ENCODE measurements around the gene GPANK1.

Gene GPANK1

GRCh38 chr6:31627690-31628287, 37.0 kb downstream of the GPANK1 start:
- DNase-seq (ENCODE audit: low read depth) = no peak
- TF ChIP-seq CTCF (conservative IDR thresholded peaks at IDR 0.05; ENCODE audit: control insufficient read depth, insufficient read depth, low read depth, low read length) = no peak
- no peak overlapping the region for H3K4me3 ChIP-seq (ENCODE audit: control insufficient read depth, low read depth, low read length)

GRCh38 chr6:31626952-31627351, 37.8 kb downstream of the GPANK1 start:
- H3K4me3 ChIP-seq (ENCODE audit: control insufficient read depth, low read depth, low read length) = no peak overlapping the region
- no peak for DNase-seq (ENCODE audit: low read depth)
- TF ChIP-seq CTCF (conservative IDR thresholded peaks at IDR 0.05; ENCODE audit: control insufficient read depth, insufficient read depth, low read depth, low read length) = no peak

- no peak for TF ChIP-seq CTCF (conservative IDR thresholded peaks at IDR 0.05; ENCODE audit: control insufficient read depth, insufficient read depth, low read depth, low read length)
- DNase-seq (ENCODE audit: low read depth) = no peak
Observed at GRCh38 chr6:31624070-31624469, 40.7 kb downstream of the GPANK1 start.

GRCh38 chr6:31622684-31623091, 42.1 kb downstream of the GPANK1 start:
- peak overlapping the region; percentile 97 for H3K4me3 ChIP-seq (ENCODE audit: control insufficient read depth, low read depth, low read length)
- DNase-seq (ENCODE audit: low read depth) = no peak

More at GRCh38 chr6:31624070-31624469, 40.7 kb downstream of the GPANK1 start:
- no peak overlapping the region for H3K4me3 ChIP-seq (ENCODE audit: control insufficient read depth, low read depth, low read length)

GRCh38 chr6:31621991-31622390, 42.8 kb downstream of the GPANK1 start:
- peak overlapping the region; percentile 97 for H3K4me3 ChIP-seq (ENCODE audit: control insufficient read depth, low read depth, low read length)
- DNase-seq (ENCODE audit: low read depth) = no peak

More at GRCh38 chr6:31622684-31623091, 42.1 kb downstream of the GPANK1 start:
- no peak for TF ChIP-seq CTCF (conservative IDR thresholded peaks at IDR 0.05; ENCODE audit: control insufficient read depth, insufficient read depth, low read depth, low read length)

GRCh38 chr6:31621320-31621939, 43.4 kb downstream of the GPANK1 start:
- H3K4me3 ChIP-seq (ENCODE audit: control insufficient read depth, low read depth, low read length) = peak overlapping the region; percentile 97
- DNase-seq (ENCODE audit: low read depth) = no peak
- TF ChIP-seq CTCF (conservative IDR thresholded peaks at IDR 0.05; ENCODE audit: control insufficient read depth, insufficient read depth, low read depth, low read length) = no peak

More at GRCh38 chr6:31621991-31622390, 42.8 kb downstream of the GPANK1 start:
- TF ChIP-seq CTCF (conservative IDR thresholded peaks at IDR 0.05; ENCODE audit: control insufficient read depth, insufficient read depth, low read depth, low read length) = no peak
